Neutrophil (primary cell): ENCODE measurements around the gene THSD4.

ENCODE experiments used
- H3K27ac ChIP-seq: fragments of 200-600 bp; sonication (generic); 2 replicates; pipeline ENCODE4 v1.5.1; 2016; ENCODE audit warnings: mild to moderate bottlenecking, moderate library complexity
- H3K27me3 ChIP-seq: fragments of 200-600 bp; sonication (generic); 2 replicates; pipeline ENCODE4 v1.6.0; 2016; ENCODE audit warnings: mild to moderate bottlenecking
- H3K36me3 ChIP-seq: fragments of 200-600 bp; sonication (generic); 2 replicates; pipeline ENCODE4 v1.5.1; 2017
- H3K4me1 ChIP-seq, 2 experiments: fragments of 200-600 bp in 1 of 2; sonication (generic) in 1 of 2; 1 replicate in 1 of 2; 2 replicates in 1 of 2; pipeline versions ENCODE4 v1.5.1 to v1.6.1; 2013 to 2016; ENCODE audit warnings: low read depth in 1 of 2, low read length in 1 of 2, mild to moderate bottlenecking in 1 of 2, moderate library complexity in 1 of 2; ENCODE audit not compliant: control insufficient read depth in 1 of 2, insufficient read depth in 1 of 2
- H3K4me3 ChIP-seq, 2 experiments: fragments of 200-600 bp in 1 of 2; sonication (generic) in 1 of 2; 1 replicate in 1 of 2; 2 replicates in 1 of 2; pipeline ENCODE4 v1.5.1; 2013 to 2016; ENCODE audit warnings: low read depth in 1 of 2, low read length in 1 of 2, mild to moderate bottlenecking in 1 of 2, moderate library complexity in 1 of 2
- H3K9me3 ChIP-seq: fragments of 200-600 bp; sonication (generic); 2 replicates; pipeline ENCODE4 v1.5.1; 2016
- TF ChIP-seq, protein P1 (sequence below): fragments of 200-600 bp; sonication (generic); IDR thresholded peaks from 2 replicates; pipeline ENCODE4 v1.5.1; 2016; ENCODE audit warnings: antibody characterized with exemption

THSD4 gene

DNA sequence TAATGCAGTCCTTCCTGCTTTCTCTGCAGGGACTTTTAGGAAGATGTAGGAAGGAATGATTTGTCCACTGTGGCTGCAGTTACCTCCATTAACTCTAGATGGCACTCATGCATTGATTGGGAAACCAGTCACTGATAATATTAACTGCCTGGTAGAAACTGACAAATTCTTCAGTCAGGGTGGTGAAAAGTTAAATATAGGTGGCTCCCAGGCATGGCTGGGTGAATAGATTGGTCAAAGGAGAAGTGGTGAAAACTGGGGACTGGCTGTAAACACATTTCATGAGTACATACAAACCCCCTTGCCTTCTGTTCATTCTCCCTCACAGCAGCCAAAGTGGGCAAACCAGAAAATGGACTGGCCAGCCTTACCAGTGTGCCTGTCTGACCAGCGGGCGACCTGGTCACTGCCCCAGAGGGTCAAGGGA is 333.4 kb downstream of the THSD4 start:
- H3K4me1 ChIP-seq, result no peaks in the 10 kb centered on the region
- TF ChIP-seq, protein P1, sequence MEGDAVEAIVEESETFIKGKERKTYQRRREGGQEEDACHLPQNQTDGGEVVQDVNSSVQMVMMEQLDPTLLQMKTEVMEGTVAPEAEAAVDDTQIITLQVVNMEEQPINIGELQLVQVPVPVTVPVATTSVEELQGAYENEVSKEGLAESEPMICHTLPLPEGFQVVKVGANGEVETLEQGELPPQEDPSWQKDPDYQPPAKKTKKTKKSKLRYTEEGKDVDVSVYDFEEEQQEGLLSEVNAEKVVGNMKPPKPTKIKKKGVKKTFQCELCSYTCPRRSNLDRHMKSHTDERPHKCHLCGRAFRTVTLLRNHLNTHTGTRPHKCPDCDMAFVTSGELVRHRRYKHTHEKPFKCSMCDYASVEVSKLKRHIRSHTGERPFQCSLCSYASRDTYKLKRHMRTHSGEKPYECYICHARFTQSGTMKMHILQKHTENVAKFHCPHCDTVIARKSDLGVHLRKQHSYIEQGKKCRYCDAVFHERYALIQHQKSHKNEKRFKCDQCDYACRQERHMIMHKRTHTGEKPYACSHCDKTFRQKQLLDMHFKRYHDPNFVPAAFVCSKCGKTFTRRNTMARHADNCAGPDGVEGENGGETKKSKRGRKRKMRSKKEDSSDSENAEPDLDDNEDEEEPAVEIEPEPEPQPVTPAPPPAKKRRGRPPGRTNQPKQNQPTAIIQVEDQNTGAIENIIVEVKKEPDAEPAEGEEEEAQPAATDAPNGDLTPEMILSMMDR, result no peak
- H3K9me3 ChIP-seq, result no peaks in the 10 kb centered on the region
- H3K27me3 ChIP-seq, result peaks cover 9% of the 10 kb centered on the region
- H3K4me3 ChIP-seq, result no peak overlapping the region
- H3K27ac ChIP-seq, result no peak overlapping the region
- H3K36me3 ChIP-seq, result no peaks in the 10 kb centered on the region

DNA sequence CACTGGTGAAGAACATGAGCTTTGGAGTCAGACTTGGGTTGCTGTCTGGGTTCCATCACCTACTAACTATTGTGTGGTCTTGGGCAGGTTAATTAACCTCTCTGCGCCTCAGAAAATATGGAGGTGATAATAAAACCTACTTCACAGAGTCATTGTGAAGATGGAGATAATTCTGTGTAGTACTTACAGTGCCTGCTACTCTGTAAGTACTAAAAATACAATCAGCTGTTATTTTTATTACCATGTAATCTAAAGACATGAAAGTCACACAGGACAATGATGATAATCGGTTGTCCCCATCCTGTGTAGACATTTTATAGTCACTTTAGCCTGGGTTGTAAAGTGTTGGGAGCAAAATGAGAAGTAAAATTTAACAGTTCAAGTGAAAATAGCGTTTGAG is 334.1 kb downstream of the THSD4 start:
- TF ChIP-seq, protein P1, result no peak
- H3K27ac ChIP-seq, result no peak overlapping the region

DNA sequence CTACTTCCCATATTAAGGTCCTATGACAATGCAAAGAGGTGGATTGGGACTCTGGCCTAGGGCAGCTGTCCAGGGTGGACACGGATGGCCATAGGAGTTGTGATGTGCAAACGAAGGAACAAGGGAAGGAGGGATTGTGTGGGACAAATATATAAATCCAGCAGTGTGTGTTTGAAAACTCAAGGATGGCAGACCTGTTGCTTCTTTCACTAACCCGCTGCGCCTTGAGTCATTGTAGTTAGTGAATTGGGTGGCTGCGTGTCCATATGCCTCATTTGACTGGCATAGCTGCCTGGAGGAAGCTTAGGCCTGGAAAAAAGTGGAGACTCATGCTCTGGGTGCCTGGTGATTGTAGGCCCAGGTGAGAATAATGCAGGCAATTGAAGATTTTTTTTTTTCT is 334.7 kb downstream of the THSD4 start:
- Histone ChIP-seq H3K36me3 (no peaks in the 10 kb centered on the region), H3K9me3 (no peaks in the 10 kb centered on the region), H3K4me1 (no peaks in the 10 kb centered on the region), H3K4me3 (no peak overlapping the region), H3K27me3 (peaks cover 6% of the 10 kb centered on the region), H3K27ac (no peak overlapping the region)
- TF ChIP-seq, protein P1, result no peak

More for the DNA sequence above, 334.1 kb downstream of the THSD4 start:
- no peak overlapping the region for H3K4me3 ChIP-seq
- no peaks in the 10 kb centered on the region for H3K9me3 ChIP-seq
- no peaks in the 10 kb centered on the region for H3K4me1 ChIP-seq
- peaks cover 9% of the 10 kb centered on the region for H3K27me3 ChIP-seq
- no peaks in the 10 kb centered on the region for H3K36me3 ChIP-seq

DNA sequence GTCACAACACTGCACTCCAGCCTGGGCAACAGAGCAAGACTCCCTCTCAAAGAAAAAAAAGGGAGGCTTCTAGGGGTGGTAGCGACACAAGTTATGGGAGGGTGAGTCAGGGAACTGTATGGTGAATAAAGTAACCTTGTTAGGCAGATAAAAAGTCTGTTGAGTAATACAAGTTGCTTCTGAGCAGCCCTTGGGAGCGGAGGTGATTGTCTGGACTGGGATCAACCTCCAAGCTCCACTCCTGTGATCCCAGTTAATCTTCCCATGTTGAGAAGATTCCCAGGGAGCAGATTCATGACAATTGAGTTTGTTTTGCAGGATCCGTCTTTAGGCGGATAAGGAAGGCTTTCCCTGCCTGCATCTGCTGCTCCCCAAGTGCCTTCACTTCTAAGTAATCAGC is 335.9 kb downstream of the THSD4 start:
- H3K4me3 ChIP-seq, result no peak overlapping the region
- H3K27ac ChIP-seq, result no peak overlapping the region
- no peaks in the 10 kb centered on the region for H3K9me3 ChIP-seq
- no peaks in the 10 kb centered on the region for H3K4me1 ChIP-seq
- H3K27me3 ChIP-seq, result peaks cover 9% of the 10 kb centered on the region
- H3K36me3 ChIP-seq, result no peaks in the 10 kb centered on the region
- TF ChIP-seq, protein P1, result no peak

DNA sequence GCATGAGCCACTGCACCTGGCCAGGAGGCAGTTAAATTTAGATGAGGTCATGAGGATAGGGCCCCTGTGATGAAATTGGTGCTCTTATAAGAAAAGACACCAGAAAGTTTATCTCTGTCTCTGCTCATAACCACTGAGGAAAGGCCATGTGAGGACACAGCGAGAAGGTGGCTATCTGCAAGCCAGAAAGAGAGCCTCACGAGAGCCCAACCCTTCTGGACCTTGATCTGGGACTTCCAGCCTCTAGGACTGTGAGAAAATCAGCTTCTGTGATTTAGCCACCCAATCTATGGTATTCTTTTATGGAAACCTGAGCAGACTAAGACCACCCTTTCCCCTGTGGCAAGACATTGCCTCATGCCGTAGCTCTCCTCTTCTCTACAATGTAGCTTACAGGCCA is 337.6 kb downstream of the THSD4 start:
- Histone ChIP-seq H3K4me3 (no peak overlapping the region), H3K27me3 (peaks cover 9% of the 10 kb centered on the region), H3K36me3 (no peaks in the 10 kb centered on the region), H3K9me3 (no peaks in the 10 kb centered on the region), H3K27ac (no peak overlapping the region), H3K4me1 (no peaks in the 10 kb centered on the region)
- TF ChIP-seq, protein P1, result no peak

DNA sequence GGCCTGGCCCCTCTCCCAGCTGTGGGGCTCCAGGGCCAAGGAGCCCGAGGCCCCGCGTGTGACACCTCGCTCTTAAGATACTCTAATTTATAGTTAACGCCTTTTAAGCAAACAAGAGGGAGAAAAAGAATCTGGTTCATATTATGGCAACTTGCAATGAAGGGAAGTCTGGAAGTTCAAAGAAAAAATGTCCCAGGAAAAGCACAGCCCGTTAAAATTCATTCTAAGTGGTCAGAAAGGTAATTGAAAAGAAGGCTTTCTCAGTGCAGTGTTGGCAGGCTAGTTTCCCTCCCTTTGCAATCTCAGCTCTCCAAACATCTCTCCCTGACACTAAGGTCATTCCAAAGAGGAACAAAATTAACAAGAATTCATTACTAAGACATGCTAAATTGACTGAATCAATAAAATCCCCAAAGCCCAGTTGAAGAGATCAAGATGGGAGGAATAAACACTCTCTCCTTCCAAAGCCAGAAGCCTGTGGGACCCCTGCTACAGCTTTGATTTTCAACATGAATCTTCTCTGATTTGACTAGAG is 339.3 kb downstream of the THSD4 start:
- H3K27me3 ChIP-seq, result peaks cover 9% of the 10 kb centered on the region
- H3K4me1 ChIP-seq, result no peaks in the 10 kb centered on the region
- H3K4me3 ChIP-seq, result no peak overlapping the region
- H3K27ac ChIP-seq, result no peak overlapping the region
- no peaks in the 10 kb centered on the region for H3K36me3 ChIP-seq
- no peaks in the 10 kb centered on the region for H3K9me3 ChIP-seq
- TF ChIP-seq, protein P1, result no peak
